GM18858 (cell line): ENCODE measurements around the gene ABLIM3.

ENCODE experiments used
- ATAC-seq: cut with Tn5 transposase; IDR thresholded peaks from one replicate; pipeline ENCODE4 v1.9.1; 2021; ENCODE audit not compliant: unreplicated experiment

Gene ABLIM3

DNA sequence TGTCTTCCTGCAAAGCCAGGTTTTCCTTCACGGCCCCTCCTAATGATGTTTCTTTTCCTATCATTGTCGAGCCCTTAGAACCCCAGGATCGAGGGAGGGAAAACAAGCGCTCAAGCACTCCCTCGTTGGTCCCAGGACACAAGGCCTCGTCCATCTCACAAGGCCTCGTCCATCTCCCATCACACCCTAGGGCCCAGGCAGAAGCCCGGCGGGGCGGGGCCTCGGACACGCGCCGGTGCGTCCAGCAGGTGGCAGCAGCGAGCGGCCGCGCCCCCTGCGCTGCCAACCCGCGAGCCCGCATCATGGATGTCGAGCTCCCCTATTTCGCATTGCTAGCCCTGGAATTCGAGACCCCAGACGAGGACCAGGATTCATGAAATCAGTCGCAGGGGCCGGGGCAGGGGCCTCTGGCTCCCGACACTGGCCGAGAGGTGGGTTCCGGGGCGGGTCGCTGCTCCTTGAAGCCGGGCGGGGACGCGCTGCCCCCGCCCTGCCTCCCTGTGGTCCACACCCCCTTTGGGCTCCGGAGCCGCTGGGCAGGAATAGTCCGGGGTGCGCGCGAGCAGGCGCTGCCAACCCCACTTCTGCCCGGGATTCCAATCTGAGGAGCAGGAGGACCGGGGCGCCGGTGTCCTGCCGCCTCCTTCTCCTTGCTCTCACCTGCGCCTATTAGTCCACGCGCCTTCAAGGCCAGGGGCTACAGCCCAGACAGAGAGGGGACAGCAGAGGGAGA lies at the start of gene ABLIM3:
ABLIM3 (plus strand) TSS at position 270 of the 733 bp plus-strand sequence. CDS start 603 bp downstream, outside the sequence.
- peak; percentile 88 for ATAC-seq

DNA sequence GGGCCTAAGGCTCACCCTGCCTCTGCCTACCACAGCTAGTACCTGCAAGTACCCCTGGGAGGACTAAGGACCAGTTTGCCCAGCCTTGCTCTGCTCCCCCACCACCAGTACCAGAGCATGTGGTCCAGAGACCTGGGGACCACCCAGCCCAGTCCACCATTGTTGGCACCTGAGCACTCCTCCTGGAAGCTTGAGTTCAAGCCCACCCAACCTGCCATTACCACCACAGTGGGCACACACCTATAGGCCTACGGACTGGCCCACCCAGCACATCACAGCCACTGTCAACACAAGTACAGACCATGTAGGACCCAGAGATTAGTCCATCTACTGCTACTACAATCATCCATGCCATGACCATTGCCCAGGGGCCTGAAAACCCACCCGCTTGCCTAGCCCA lies 47.7 kb upstream of the ABLIM3 start:
- no peak for ATAC-seq

DNA sequence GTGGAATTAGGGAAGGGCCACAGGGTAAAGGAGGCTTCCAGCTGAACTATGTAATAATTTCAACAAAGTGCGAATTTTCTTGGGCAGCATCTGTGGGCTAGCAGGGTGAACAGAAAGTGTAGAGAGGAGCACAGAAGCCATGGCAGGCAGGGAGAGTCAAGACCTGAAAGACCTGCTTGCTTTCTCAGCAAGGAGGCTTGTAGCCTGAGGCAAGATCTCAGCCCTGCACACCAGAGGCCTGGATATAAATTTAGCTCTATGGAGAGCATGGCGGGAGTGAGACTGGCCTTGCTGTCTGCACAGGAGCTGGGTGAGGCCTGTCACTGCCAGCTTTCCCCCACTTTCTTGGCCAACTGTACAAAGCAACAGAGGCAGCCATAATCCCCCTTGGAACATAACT lies 46.3 kb upstream of the ABLIM3 start:
- no peak for ATAC-seq

DNA sequence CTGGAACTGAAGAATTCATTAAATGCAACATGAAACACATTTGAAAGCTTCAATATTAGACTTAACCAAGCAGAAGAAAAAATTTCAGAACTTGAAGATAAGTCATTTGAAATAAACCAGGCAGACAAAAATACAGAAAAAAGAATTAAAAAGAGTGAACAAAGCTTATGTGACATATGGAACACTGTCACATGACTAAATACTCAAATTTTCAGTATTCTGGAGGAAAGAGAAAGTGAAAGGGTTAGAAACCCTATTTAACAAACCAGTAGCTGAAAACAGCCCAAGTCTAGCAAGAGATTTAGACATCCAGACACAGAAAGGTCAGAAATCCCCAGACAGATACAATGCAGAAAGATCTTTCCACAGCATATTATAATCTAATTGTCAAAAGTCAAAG lies 41.4 kb upstream of the ABLIM3 start:
- ATAC-seq, result no peak

DNA sequence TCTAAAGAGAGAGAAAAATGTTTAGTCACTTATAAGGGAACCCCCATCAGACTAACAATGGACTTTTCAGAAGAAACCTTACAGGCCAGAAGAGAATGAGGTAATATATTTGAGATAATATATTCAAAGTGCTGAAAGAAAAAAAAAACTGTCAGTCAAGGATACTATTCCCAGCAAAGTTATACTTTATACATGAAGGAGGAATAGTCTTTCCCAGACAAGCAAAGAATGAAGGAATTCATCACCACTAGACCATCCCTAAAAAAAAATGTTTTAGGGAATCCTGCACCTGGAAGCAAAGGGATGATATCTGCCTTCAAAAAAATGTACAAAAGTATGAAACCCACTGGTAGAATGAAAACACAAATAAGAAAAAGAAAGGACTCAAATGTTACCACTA lies 41.0 kb upstream of the ABLIM3 start:
- no peak for ATAC-seq

DNA sequence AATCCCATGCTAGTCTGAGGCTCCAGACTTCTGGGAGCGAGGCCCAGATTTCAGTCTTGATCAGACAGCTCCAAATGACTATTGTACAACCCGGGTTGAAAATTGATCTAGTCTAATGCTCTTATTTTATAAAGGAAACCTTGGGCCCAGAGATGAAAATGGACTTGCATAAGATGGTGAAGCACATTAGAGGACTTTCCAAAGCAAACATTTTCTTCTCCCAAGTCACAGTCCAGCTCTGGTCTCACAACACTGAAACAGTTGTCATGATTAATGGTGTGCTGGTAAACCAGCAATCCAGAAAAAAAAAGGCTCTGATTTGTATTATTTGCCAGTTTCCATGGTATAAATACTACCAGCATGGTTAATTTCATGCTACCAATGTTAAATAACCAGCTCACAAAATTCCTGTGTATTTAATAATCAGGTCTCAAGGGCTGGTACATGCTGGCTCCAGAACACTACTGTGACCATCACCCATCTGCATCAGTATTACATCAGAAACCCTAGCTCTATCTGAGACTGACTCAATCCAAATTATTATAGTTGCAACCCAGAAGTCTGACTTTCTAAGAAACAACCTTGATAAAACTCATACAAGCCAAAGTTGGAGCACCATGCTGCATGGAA lies 32.5 kb upstream of the ABLIM3 start:
- no peak for ATAC-seq

DNA sequence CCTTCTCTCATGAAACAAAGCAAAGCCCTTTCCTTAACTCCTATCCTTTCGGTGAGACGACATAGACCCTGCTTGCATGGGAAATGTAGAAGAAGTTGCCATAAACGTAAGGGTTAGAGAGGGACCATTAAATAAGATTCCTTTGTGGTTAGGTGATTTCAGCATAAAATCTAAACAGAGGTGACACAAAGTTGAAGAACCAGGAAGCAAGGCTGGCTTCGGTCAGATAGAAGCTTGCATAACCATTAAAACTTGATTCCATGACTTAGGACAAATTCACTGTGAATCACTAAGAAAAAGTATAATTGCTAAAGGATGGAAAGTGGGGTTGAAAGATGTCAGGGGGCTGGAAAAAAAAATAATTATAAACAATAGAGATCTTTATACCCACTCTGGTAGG lies 30.9 kb upstream of the ABLIM3 start:
- ATAC-seq, result no peak

DNA sequence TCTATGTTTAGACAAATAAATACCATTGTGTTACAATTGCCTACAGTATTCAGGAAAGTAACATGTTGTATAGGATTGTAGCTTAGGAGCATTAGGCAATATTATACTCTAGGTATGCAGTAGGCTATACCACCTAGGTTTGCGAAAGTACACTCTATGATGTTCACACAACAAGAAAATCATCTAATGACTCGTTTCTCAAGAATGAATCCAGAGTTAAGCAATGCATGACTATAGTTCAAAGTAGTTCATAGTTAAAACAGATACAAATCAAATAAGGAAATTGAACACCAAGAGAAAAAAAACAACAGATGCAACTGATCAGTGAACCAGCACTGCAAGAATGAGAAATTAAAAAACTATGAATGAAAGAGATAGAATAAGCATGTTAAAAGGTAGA lies 27.6 kb upstream of the ABLIM3 start:
- no peak for ATAC-seq

DNA sequence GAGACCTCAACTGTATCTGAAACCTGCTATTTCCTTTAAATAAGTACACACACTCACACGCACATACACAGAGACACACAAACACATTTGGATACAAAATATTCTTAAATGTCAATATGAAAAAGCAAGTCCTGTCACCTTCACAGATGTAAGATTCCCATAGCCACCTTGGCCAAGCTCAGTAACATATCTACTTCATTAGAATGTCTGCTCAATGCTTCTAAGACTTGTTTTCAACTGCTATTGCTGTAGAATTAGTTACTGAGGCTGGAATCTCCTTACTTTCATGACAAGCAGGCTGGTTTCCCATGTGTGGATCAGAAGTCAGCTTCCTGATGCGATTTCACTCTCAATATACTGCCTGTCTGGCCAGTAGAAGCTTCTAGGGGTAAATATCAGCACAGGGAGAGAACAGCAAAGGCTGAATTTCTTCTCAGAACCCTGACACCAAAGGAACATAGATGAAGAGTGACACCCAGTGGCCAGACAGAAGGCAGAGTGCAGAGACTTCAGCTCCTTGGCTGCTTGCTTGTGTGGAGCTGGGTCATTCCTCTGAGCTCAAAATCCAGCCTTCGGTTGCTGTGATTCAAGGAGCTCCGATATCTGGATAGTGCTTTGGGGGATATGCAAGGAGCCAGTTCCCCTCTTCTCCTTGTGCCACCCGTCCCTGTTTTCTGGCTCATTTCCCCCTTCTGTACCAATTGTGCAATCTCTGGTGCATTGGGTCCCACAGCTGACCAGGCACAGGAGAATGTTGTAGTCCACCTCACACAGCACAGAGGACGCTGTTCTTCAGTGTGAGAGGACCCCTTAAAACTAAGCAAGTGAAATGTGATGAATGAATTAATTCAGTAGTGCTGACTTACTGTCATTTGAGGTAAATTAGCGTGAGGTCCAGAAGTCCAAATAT lies 26.6 kb upstream of the ABLIM3 start:
- ATAC-seq, result peak; percentile 64

DNA sequence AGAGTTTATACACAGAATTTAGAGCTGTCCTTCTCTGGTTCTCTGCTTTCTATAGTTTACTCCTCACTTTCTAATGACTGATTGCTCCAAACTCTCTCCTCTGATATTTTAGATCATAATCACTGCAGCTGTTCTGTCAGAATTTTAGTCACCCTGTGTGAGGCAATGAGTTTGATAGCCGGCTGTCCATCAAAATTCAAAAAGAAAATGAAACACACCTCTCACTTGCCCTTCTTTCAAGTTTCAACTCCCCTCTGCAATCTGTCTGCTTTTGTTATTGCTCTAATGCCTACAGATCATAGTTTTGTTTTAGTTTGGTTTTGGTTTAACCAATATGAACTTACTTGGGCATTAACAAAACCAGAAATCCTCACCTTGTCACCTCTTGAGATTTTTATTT lies 23.3 kb upstream of the ABLIM3 start:
- ATAC-seq, result peak; percentile 75

DNA sequence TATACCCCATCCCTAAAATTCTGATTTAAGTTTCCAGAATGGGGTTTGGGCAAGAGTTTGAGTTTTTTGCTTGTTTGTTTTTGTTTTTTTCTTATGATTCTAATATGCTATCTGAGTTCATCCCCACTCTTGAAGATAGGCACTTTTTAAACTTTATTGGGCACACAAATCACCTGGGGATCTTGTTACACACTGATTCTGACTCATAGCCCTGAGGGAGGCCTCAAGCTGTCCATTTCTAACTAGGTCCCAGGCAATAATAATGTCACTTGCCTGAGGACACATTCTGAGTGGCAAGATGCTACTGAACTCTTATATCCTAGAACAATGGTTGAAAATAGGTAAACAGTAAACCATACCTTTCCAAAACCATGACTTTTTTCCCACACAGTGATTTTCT lies 22.8 kb upstream of the ABLIM3 start:
- no peak for ATAC-seq

DNA sequence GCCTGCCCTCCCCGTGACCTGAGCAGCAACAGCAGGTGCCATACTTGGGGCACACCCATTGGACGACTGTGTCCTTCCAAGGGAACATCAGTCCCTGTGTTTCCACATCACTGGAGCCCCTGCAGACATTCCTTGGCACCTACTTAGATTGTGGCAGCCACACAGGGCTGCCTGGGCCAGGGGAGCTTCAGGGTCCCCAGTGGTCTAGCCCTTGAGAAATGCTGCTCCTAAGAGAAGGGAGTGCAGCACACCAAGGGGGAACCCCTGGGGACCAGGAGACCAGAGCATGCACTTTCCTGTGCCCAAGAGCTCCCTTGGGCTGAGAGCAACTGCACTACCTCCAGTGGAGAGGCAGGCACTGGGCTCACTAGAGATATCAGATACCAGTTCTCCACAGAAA lies 20.1 kb upstream of the ABLIM3 start:
- ATAC-seq, result no peak

DNA sequence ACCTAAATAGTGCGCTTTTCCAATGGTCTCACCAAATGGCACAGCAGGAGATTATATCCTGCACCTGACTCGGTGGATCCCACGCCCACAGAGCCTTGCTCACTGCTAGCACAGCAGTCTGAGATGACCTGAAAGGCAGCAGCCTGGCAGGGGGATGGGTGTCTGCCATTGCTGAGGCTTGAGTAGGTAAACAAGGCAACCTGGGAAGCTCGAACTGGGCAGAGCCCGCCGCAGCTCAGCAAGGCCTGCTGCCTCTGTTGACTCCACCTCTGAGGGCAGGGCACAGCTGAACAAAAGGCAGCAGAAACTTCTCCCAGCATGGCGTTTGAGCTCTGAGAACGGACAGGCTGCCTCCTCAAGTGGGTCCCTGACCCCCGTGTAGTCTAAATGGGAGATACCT lies 18.1 kb upstream of the ABLIM3 start:
- ATAC-seq, result no peak

DNA sequence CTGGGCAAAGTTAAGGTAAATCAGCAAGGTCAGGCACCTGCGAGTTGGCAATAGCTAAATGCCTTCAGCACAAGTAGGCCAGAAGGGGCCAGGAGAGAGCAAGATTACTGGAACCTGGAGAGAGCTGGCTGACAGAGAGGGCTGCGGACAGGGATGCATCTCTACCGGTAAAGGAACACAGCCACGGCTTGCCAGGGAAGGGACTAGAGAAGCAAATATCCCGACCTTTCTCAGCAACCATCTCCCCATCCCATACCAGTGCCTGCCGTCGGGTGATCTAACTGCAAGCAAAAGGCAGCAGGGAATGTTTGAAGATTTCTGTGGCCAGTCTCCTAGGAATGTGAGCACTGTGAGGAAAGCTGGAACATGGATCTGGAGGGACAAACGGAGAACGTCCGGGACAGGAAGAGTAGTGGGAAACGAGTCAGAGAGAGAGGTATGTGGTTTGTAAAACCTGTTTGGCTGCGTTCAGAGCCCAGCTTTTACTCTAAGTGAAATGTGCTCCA lies 15.9 kb upstream of the ABLIM3 start:
- ATAC-seq, result no peak

DNA sequence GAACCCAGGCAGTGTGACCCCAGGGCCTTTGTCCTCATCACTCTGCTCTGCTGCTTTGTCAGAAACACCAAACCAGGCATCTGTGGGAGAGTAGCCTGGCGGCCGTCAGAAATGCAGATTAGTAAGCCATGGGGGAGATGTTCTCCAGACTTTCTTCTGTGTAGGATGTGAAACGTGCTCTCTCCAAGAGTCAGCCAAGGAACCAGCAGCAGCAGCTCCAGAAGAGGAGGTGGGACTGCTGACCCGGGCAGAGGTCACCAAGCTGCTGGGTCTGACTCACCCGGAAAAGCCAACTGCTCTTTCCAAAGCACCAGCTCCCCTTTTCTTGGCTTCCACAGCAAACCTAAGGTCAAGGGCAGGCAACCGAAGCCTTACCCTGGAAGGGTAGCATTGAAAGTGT lies 14.4 kb upstream of the ABLIM3 start:
- no peak for ATAC-seq

DNA sequence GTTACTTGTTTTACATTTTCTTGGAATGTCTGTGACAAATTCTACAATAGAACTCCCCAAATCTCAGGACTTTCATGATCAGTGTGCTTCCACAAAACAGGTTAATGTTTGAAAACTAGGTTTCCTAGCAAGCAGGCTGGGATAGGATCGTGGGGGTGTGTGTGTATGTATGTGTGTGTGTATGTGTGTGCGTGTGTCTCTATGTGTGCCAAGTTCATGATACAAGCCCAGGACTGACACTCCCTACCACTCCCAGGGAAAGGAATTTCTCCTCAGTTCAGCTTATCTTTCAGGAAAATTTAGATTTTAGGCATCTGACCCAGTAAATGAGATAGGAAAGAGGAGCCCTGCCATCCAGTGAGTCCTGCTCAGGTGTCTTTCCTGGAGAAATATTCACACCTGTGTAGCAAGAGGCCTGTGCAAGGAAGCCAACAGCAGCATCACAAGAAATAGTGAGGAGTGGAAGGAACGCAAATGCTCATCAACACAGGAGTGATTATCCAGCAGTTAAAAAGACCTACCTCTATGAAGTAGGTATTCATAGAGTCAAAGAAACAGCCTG lies 13.8 kb upstream of the ABLIM3 start:
- no peak for ATAC-seq

DNA sequence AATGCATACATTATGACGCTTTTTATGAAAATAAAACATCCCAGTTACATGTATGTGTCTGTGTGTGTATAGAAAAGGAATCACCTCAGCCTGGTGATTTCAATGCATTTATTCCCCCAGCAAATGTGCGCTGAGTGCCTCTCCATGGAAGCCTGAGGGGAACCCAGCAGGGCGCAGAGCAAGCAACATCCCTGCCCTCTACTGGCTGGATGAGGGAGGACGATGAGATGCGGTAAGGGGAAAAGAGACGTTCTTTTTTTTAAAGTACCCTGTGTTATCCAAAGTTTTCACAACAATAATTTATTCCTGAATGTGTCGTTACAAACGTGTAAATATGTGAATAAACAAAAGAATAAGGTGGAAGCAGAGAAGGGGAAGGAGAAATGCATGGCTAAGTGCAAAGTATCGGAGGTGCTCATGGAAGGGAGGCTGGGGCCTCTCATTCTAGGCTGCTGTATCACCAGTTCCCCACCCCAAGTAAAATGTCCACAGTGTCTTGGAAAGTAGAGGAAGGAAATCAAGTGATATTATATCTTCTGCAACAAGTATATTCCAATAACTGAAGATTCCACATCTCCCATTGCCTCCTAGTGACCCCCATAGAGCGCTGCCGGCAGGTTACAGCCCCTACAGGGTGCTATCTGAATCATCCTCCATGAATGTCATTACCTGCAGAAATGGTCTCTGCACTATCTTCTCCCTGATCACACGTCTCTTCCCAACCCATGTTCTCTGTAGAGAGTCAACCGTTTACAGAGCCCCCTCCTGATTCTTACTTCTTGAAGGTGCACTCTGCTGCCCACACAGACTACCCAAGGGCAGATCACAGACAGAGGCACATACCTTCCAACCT lies 13.0 kb upstream of the ABLIM3 start:
- ATAC-seq, result no peak

DNA sequence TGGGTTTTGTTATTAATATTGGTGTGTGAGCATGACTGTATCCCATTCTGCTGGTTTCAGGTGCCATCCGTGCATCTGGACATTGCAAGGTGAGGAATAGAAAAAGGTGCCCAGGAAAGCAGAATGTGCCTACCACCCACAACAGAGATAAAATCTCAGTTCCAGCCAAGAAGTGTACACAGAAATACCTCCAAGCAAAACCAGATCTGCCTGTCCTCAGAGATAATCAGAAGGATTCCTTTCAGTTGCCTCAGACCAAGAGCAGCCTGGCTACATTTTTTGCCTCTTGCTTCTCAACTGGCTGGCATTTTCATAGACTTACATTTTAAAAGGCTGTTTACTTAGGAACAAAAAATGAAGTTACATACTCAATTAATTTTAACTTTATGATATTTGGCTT lies 12.1 kb upstream of the ABLIM3 start:
- no peak for ATAC-seq

DNA sequence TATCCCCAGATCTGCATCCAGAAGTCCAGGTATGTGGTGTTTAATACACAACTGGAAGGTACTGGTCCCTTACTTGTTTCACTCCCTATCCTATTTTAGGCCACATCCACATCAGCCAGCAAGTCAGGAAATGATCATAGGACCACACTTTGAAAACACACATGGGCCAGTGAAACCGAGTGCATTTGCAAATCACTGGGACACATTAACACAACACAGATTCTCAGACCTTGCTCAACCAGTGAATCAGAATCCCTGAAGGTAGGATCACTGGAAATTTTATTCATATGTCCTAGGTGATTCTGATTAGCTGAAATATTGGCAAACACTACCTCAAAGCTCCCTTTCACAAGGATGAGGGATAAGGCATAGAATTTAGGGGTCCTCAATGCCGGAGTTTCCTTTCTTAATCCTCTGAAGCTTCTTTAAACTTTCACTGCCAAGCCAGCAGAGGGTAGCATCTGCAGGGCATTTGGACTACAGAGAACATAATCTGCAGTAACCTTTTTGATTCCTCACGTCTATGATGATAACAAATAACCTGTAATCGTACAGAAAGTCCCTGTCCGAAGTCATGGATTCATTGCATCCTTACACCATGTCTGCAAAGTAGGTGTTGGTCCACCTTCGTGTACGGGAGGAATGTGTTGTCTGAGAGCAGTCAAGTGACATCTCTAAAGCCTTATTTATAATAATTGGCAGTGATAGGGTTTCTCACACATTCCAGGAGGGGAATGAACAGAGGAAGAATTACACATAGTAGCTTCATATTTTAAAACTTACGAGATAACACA lies 11.0 kb upstream of the ABLIM3 start:
- no peak for ATAC-seq

DNA sequence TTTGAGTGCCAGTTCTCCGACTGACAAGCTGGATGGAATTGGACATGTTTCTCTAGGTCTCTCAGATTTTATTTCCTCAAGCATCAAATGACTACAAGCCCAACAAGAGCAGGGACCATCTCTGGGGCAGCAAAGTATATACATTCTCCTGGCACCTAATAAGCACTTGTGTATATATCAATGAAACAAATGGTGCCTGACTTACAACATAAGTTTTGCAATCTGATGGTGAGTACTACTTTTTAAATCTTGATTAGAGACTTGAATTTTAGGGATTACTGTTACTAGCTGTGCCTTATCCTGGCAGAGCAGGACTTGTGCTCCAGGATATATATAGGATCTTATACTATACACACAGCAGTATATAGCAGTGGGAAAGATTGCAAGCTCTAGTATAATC lies 8.8 kb upstream of the ABLIM3 start:
- ATAC-seq, result no peak
